Panc1 (cell line): Measurements from ENCODE around the gene ANKH. TPM values are rescaled to one million over a fixed set of nuclear protein-coding genes. Genes with fewer than 3 reads are reported as not detected.

Experiments
- ATAC-seq: fragments of 200-7000 bp; cut with Tn5 transposase; 2 replicates; pipeline ENCODE4 v1.9.1; 2020; ENCODE audit warnings: mild to moderate bottlenecking, moderate library complexity
- BruUV-seq: library from RNA; stranded (reverse); fragments of 400-500 nt; replicated peaks from 2 replicates; lab custom pipeline; 2021; lab: Mats Ljungman, UMichigan
- CTCF ChIA-PET: fragments of 300-600 bp; sonication (Branson Sonifier 250); formaldehyde crosslinking; loops from one replicate; lab custom pipeline; 2022; ENCODE audit warnings: antibody characterized with exemption; lab: Charles Lee
- POLR2A ChIA-PET: fragments of 300-600 bp; sonication (Branson Sonifier 250); formaldehyde crosslinking; loops from one replicate; lab custom pipeline; 2022; ENCODE audit warnings: antibody characterized with exemption; lab: Charles Lee
- DNase-seq: peaks from one replicate; pipeline ENCODE4 v3.0.0-alpha.2; 2010; ENCODE audit warnings: low read depth, low spot score
- H3K27ac ChIP-seq: 2 replicates; pipeline ENCODE4 v1.5.1; 2011; ENCODE audit warnings: mild to moderate bottlenecking, low read length, inconsistent platforms
- H3K27me3 ChIP-seq: fragments of 200-500 bp; sonication (Bioruptor generic); 2 replicates; pipeline ENCODE4 v1.6.0; 2014; ENCODE audit warnings: low read length, inconsistent platforms; ENCODE audit not compliant: control insufficient read depth, insufficient read depth
- H3K36me3 ChIP-seq: fragments of 200-500 bp; sonication (Bioruptor generic); 2 replicates; pipeline ENCODE4 v1.5.1; 2014; ENCODE audit warnings: inconsistent platforms, mild to moderate bottlenecking, low read length, moderate library complexity; ENCODE audit not compliant: control insufficient read depth, insufficient read depth
- H3K4me1 ChIP-seq: 2 replicates; pipeline ENCODE4 v1.5.1; 2011; ENCODE audit warnings: inconsistent platforms, mild to moderate bottlenecking, low read length, moderate library complexity; ENCODE audit not compliant: control insufficient read depth, insufficient read depth
- H3K4me3 ChIP-seq, 2 experiments: 2 replicates each; pipeline ENCODE4 v1.5.1; 2011 to 2012; ENCODE audit warnings: low read depth in 2 of 2, low read length in 2 of 2, mild to moderate bottlenecking in 2 of 2, inconsistent platforms in 1 of 2, moderate library complexity in 1 of 2
- H3K9me3 ChIP-seq: fragments of 200-500 bp; sonication (Bioruptor generic); 2 replicates; pipeline ENCODE4 v1.5.1; 2014; ENCODE audit warnings: low read depth, mild to moderate bottlenecking, inconsistent platforms, low read length, moderate library complexity; ENCODE audit not compliant: control insufficient read depth, insufficient read depth
- POLR2AphosphoS5 ChIP-seq: IDR thresholded peaks from 2 replicates; pipeline ENCODE4 v1.6.1; 2012; ENCODE audit warnings: mild to moderate bottlenecking, low read depth, low read length, moderate library complexity
- SIN3A ChIP-seq: IDR thresholded peaks from 2 replicates; pipeline ENCODE4 v1.6.1; 2012; ENCODE audit warnings: low read depth, mild to moderate bottlenecking, low read length, moderate library complexity, borderline replicate concordance; ENCODE audit not compliant: insufficient read depth
- TCF7L2 ChIP-seq: IDR thresholded peaks from 2 replicates; pipeline ENCODE4 v1.6.1; 2011; ENCODE audit warnings: mild to moderate bottlenecking, low read depth, low read length, inconsistent platforms
- in situ Hi-C: cut with HindIII; loops from 2 replicates; pipeline ENCODE4 v1.10.0; 2016; ENCODE audit warnings: low sequenced_read_pairs, low pct_unique_long_range_greater_than_20kb
- intact Hi-C: fragments of 100-400 bp; cut with micrococcal nuclease; formaldehyde crosslinking; loops from one replicate; pipeline ENCODE4 v1.10.0; 2022; ENCODE audit not compliant: unreplicated experiment
- total RNA-seq: library from RNA; stranded (reverse); gene quantifications from one replicate; pipeline ENCODE4 v1.2.1, GENCODE V29; 2021; ENCODE audit not compliant: unreplicated experiment
- TF ChIP-seq, protein P1 (sequence below), 2 experiments: IDR thresholded peaks; 2 replicates each; pipeline ENCODE4 v1.6.1; 2011 to 2012; ENCODE audit warnings: low read depth in 2 of 2, control low read depth in 1 of 2, low read length in 1 of 2, mild to moderate bottlenecking in 1 of 2, moderate library complexity in 1 of 2; ENCODE audit not compliant: insufficient read depth in 1 of 2
- TF ChIP-seq, protein P2 (sequence below): fragments of 450-650 bp; IDR thresholded peaks from 2 replicates; pipeline ENCODE4 v1.5.1; 2017; ENCODE audit warnings: mild to moderate bottlenecking

ANKH gene
- total RNA-seq, 1 experiment from 2014 or later: 11.2 TPM

DNA sequence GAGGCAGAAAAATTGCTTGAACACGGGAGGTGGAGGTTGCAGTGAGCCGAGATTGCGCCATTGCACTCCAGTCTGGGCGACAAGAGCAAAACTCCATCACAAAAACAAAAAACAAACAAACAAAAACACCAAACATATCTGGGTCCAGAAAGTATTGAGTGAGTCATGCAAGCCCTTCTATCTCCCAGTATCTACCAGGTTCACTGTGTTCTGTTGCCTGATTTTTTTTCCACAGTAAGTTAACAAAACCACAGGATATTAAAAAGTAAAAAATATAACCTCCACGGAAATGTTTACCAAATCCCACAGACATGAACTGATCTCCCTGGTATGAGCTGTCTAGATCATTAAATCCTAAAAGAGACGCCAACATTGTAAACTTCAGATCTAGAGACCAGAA is 94.4 kb downstream of the ANKH start:
- no TSS peak for BruUV-seq
- DNase-seq (no peak), ATAC-seq (no peak)
- CTCF ChIA-PET: no interaction called here
- H3K36me3 ChIP-seq: no peaks in the 10 kb centered on the region
- POLR2A ChIA-PET: no interaction called here
- no peak overlapping the region for H3K4me3 ChIP-seq
- H3K9me3 ChIP-seq: no peaks in the 10 kb centered on the region
- no peaks in the 10 kb centered on the region for H3K27me3 ChIP-seq
- no peak for TF ChIP-seq TCF7L2
- TF ChIP-seq SIN3A: no peak
- TF ChIP-seq, protein P1, sequence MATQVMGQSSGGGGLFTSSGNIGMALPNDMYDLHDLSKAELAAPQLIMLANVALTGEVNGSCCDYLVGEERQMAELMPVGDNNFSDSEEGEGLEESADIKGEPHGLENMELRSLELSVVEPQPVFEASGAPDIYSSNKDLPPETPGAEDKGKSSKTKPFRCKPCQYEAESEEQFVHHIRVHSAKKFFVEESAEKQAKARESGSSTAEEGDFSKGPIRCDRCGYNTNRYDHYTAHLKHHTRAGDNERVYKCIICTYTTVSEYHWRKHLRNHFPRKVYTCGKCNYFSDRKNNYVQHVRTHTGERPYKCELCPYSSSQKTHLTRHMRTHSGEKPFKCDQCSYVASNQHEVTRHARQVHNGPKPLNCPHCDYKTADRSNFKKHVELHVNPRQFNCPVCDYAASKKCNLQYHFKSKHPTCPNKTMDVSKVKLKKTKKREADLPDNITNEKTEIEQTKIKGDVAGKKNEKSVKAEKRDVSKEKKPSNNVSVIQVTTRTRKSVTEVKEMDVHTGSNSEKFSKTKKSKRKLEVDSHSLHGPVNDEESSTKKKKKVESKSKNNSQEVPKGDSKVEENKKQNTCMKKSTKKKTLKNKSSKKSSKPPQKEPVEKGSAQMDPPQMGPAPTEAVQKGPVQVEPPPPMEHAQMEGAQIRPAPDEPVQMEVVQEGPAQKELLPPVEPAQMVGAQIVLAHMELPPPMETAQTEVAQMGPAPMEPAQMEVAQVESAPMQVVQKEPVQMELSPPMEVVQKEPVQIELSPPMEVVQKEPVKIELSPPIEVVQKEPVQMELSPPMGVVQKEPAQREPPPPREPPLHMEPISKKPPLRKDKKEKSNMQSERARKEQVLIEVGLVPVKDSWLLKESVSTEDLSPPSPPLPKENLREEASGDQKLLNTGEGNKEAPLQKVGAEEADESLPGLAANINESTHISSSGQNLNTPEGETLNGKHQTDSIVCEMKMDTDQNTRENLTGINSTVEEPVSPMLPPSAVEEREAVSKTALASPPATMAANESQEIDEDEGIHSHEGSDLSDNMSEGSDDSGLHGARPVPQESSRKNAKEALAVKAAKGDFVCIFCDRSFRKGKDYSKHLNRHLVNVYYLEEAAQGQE (IDR thresholded peaks at IDR 0.05; ENCODE audit: insufficient read depth in 1 of 2, low read depth in 2 of 2, low read length in 1 of 2): no peak
- no peak for TF ChIP-seq POLR2AphosphoS5
- TF ChIP-seq, protein P2, sequence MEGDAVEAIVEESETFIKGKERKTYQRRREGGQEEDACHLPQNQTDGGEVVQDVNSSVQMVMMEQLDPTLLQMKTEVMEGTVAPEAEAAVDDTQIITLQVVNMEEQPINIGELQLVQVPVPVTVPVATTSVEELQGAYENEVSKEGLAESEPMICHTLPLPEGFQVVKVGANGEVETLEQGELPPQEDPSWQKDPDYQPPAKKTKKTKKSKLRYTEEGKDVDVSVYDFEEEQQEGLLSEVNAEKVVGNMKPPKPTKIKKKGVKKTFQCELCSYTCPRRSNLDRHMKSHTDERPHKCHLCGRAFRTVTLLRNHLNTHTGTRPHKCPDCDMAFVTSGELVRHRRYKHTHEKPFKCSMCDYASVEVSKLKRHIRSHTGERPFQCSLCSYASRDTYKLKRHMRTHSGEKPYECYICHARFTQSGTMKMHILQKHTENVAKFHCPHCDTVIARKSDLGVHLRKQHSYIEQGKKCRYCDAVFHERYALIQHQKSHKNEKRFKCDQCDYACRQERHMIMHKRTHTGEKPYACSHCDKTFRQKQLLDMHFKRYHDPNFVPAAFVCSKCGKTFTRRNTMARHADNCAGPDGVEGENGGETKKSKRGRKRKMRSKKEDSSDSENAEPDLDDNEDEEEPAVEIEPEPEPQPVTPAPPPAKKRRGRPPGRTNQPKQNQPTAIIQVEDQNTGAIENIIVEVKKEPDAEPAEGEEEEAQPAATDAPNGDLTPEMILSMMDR: no peak
- no peak overlapping the region for H3K27ac ChIP-seq
- in situ Hi-C loops (no loop called here), intact Hi-C loops (no loop called here)
- no peaks in the 10 kb centered on the region for H3K4me1 ChIP-seq

DNA sequence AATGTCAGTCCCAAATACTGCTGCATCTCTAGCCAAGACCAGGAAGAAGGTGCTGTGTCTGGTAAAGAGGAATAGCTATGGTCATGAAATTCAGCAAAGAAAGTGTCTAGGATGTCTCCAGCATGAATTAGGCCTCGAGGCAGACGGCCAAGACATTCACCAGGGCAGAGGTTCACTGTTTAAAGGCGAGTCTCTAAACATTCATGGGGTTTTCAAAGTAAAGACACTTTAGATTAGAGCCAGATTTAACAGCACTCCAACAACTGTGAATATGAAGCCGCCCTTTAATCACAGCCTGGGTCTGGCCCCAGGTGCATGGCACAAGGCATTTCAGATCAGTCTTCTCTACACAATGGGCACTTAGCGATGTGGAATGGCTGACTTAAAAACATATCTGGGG is 95.0 kb downstream of the ANKH start:
- no peak for ATAC-seq
- Histone ChIP-seq H3K36me3 (no peaks in the 10 kb centered on the region), H3K27me3 (no peaks in the 10 kb centered on the region), H3K27ac (no peak overlapping the region), H3K9me3 (no peaks in the 10 kb centered on the region), H3K4me3 (no peak overlapping the region), H3K4me1 (no peaks in the 10 kb centered on the region)
- no peak for DNase-seq
- intact Hi-C loops (no loop called here), in situ Hi-C loops (no loop called here)
- CTCF ChIA-PET: no interaction called here
- TF ChIP-seq POLR2AphosphoS5: no peak
- TF ChIP-seq TCF7L2: no peak
- no peak for TF ChIP-seq SIN3A
- TF ChIP-seq, protein P2: no peak
- TF ChIP-seq, protein P1 (IDR thresholded peaks at IDR 0.05; ENCODE audit: insufficient read depth in 1 of 2, low read depth in 2 of 2, low read length in 1 of 2): no peak
- BruUV-seq: no TSS peak
- POLR2A ChIA-PET: no interaction called here
